H54 (cell line): ENCODE results near the gene BAZ1B.

ENCODE experiments used
- DNase-seq: peaks from one replicate; pipeline ENCODE4 v3.0.0; 2011; ENCODE audit warnings: low spot score, mixed read lengths; ENCODE audit not compliant: insufficient read length
- FAIRE-seq: peaks from 3 replicates; lab custom pipeline; 2011; peaks lifted over from hg19 to GRCh38; lab: Jason Lieb, UNC
- POLR2A ChIP-seq: IDR thresholded peaks from 2 replicates; pipeline ENCODE4 v1.6.1; 2011; ENCODE audit warnings: low read depth, mild to moderate bottlenecking, low read length

Gene BAZ1B

DNA sequence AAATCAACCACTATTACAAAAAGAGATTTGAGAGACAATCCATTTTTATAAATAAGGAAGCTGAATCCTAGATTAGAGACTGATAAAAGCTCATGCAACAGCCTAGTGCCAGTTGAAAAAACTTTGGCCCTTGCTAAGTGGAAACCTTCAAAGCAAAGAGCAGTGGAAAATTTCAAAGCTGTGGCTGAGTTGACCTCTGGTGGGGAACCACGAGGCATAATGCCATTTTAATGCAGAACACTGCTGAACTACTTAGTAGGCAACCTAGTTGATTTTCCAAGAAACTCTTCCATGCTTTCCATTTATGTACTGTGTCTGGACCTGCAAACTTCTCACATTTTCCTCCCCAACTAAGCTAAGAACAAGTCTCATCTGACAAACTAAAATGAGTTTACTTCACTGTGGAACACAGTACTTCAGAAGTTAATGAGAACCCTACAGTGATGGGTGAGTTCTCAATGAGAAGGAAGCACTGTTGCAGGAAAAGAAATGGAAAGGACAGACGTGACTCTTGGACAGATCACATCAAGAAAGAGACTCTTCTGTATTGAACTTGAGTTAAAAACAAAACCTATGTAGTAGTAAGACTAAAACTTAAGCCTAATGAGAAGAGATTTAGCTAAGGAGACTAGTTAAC lies 69.0 kb downstream of the BAZ1B start:
- DNase-seq (no peak), FAIRE-seq (no peak)
- no peak for TF ChIP-seq POLR2A

DNA sequence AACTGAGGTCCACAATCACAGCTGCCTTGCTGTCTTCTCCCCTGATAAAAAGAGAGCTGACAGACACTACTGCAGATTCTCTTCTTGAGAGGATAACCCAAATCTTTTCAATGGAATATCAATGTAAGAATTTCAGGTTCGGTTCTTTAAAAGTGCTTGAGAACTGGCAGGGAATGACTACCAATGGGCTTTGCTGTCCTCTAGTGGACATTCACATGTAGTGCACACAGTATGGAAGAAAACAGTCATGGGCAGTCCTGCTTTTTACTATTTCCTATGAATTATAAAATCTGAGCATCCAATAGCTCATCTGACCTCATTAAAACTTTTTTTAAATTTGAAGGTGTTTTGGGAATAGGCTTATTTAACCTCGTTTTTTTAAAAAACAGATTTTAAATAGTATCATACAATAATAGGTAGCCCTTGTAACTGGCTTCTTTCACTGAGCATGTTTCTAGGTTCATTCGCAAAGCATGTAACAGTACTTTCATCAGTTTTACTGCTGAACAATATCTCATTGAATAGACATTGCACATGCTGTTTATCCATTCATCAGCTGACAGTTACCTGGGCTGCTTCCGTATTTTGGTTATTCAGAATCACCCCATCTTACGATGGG lies 70.2 kb downstream of the BAZ1B start:
- FAIRE-seq (no peak), DNase-seq (no peak)

DNA sequence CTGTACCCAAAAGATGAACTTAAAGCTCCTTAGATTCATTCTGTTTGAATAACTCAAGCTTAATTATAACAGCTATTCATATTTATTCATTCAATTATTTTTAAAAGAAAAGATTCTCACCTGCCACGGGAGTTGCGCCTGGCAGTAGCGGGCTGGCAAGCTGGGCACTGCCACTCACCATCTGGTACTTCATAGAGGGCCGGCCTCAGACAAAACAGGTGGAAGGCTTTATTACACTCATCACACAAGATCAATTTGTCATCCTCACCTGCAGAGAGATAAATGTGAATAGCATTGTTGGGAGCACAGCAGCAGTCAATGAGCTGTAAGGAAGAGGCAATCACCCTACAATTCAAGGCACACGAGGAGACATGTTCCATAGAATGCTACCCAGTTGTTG lies 72.7 kb downstream of the BAZ1B start:
- no peak for TF ChIP-seq POLR2A
- FAIRE-seq (no peak), DNase-seq (no peak)

More for the DNA sequence above, 70.2 kb downstream of the BAZ1B start:
- TF ChIP-seq POLR2A: no peak

DNA sequence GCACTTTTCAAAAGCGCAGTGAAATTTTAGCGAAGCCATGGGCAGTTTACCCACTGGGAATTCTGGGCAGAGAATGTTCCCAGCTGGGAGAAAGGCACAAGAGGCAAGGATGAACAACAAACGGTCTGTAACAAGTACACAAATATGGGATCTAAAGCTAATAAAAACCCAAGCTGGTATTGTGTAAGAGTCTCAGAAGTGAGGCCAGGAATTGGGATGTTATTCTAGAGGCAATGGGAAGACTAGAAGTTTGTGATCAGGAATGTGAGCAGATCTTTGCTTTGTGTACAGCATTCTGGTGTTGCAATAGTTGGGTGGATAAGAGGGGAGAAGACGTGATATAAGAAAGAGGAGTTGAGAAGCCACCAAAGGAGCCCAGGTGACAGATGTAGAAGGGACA lies 73.5 kb downstream of the BAZ1B start:
- FAIRE-seq: no peak
- no peak for TF ChIP-seq POLR2A
- DNase-seq: no peak

DNA sequence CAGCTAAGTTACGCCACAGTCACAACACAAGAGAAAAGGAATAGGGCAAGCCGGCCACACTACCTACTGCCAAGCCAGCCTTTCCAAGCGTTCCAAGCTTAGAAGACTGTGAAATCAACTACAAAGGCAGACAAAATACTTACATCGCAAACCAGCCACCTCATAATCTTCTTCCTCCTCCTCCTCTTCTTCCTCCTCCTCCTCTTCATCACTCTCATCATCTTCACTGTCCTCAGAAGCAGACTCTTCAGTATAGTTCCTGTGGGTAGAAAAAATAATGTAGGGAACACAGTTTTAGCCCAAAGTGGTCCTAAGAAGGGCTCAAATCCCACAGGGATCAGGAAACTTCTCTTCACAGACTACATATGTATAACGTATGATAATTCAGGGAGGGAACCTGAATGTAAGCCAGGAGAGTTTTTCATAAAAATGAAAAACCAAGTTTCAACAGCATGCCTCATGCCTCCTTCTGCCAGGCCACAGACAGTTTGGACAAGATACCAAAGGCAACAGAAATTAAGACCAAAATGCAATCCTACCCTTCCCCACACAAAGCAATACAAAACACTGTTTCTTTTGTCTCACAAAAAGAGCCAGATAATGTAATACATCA lies 74.9 kb downstream of the BAZ1B start:
- no peak for TF ChIP-seq POLR2A
- no peak for DNase-seq
- no peak for FAIRE-seq

DNA sequence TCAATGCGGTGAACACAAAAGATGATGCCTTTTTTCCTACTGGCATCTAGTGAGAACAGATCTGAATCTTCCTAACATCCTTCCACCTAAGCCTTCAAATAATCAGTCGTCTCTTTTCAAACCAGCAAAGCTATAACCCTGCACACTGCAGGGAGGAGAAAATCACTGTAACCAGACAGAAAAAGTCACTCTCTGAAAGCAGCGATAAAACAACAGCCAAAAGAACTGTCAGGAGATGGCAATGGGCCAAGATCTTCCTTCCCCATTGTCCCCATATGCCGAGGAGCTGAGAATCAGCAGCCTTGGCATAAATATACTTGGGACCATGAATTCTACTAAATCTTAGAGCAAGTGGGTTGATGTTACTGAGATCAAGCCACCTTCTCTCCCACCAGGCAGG lies 75.4 kb downstream of the BAZ1B start:
- no peak for TF ChIP-seq POLR2A
- no peak for DNase-seq
- no peak for FAIRE-seq

DNA sequence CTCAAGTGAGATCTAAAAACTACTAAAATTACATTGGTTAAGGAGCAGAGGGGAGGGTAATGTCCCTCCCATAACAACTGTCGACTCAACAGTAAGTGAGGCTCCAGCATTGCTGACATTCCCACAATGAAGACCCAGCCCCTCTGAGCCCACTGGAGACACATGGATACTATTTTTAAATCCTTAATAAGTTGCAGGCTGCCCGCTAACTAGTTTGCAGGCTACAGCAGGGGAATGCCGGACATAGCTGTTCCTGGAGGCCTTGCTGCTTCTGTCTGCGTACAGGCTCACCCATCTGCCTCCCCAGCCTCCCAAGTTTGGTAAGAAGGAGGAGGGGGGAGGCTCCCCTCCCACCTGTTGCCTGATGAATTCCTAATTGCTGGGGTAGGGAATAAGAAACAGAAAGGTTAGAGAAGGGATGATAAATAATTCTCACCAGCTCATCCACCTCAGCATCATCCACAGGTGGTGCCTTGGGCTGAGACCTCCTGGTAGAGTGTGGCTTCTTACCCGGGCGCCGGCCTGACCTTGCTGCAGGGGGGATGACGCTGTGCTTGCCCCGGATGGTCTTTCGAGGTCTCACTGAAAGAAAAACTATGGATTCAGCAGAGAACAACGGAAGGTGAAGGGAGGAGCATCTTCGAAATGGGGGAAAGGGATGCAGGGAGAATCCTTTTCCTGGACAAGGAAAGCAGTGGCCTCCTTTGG lies 78.4 kb downstream of the BAZ1B start:
- TF ChIP-seq POLR2A: no peak
- FAIRE-seq: no peak

DNA sequence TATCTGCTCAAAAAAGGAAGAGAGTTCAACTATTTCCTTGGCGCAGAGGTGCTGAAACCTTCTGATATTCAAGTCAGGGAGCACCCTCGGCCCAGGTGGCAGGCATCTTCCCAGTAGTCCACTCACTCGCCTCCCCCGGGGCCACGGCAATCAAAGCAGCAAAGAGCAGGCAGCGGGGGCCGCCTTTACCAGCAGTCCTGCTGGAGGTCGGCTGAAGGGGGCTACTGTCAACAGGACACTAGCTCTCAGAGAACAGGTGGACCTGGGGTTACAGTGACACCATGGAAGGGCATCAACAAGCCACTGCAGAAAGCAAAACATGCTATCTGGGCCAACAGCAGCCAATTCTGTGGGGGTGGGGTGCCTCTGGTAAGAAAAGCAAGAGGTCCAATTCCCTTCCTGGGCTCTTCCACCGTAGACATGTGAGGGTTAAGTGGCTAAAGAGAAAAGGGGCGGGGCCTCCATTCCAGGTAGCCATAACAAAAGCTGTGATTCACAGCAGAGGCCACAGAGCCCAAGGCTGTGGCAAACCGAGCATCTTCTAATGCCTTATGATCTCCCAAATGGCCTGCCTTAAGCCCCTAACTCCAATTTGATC lies 79.1 kb downstream of the BAZ1B start:
- FAIRE-seq (no peak), DNase-seq (no peak)
- no peak for TF ChIP-seq POLR2A

More for the DNA sequence above, 78.4 kb downstream of the BAZ1B start:
- DNase-seq: no peak

DNA sequence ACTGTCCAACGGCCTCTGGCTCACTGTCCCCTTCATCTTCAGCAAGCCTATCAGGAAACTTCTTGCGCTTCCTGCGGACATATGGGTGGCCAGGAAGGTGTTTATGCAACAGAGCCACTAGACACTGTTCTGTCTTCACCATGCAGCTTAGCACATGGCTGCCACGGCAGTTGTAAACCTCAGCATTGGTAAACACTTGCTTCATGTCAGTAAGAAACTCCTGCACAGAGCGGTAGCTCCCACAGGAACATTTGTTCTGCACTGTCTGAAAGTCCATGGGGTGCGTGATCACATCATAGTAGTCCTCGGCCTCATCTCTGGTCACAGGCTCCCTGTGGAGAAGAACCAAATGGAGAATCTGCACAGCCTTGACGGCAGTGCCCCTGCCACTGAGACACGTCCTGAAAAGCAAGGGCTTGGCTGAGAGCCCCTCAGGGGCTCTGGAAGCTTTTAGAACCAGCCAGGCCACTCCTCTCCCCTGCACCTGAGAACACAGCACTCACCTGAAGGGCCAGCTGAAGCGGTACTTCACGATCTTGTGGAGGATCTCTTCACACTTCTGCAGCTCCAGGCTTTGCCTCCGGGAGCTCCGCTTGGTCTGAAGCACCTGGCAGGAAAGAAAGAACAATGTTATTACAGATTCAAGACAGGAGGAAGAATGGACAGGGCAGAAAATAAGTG lies 79.7 kb downstream of the BAZ1B start:
- no peak for DNase-seq
- FAIRE-seq: no peak
- TF ChIP-seq POLR2A: no peak

DNA sequence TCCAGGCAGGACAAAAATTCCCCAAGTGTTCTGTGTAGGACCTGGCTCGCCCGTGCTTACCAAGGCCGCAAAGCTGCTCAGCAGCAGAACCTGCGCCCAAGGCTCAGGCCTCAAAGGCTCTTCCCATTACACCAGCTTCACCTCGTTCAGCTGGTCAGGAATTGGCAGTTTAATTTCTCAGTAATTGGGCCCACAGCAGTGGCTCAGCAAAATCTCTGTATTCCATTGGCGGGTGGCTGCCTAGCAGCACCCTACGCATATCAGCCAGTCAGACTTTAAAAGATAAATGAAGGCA lies 82.7 kb downstream of the BAZ1B start:
- no peak for TF ChIP-seq POLR2A
- FAIRE-seq: no peak
- DNase-seq: no peak

DNA sequence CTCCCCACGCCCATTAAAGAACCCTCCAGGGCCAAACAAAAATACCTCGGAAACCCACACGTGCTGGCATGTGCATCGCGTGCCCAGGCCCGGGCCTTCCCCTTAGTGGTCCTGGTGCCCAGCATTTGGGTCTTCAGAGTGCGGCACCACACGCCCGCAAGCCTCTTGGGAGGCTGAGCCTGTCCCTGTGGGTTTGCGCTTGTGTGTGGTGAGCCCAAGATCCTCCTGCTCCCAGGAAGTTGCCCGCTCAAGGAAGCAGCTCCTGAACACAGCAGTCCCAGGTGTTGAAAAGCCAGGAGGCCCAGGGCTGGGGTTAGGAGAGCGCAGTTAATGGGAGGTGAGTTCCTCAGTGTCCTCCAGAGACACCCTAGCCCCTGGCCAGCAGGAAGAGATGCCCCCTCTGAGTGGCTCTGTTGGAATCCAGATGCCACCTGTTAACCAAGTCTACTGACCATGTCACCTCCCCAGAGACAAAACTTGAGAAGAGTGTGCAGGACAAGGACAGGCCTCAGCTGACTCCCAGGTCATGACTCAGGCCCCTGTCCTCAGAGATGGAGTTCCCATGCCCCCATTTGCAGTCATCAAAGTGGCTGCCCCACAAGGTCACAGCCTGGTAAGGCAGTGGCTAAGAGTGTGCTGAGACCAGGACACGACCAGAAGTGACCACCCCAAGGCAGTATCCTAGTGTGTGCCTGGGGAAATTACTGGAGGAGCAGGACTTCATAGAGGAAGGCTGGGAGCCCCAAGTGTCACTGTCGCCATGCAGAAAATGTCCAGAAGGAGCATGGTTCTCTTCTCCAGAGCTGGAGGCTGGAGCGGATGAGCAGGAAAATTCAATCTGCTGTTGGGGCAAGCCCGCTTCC lies 83.3 kb downstream of the BAZ1B start:
- DNase-seq (no peak), FAIRE-seq (no peak)
- no peak for TF ChIP-seq POLR2A

DNA sequence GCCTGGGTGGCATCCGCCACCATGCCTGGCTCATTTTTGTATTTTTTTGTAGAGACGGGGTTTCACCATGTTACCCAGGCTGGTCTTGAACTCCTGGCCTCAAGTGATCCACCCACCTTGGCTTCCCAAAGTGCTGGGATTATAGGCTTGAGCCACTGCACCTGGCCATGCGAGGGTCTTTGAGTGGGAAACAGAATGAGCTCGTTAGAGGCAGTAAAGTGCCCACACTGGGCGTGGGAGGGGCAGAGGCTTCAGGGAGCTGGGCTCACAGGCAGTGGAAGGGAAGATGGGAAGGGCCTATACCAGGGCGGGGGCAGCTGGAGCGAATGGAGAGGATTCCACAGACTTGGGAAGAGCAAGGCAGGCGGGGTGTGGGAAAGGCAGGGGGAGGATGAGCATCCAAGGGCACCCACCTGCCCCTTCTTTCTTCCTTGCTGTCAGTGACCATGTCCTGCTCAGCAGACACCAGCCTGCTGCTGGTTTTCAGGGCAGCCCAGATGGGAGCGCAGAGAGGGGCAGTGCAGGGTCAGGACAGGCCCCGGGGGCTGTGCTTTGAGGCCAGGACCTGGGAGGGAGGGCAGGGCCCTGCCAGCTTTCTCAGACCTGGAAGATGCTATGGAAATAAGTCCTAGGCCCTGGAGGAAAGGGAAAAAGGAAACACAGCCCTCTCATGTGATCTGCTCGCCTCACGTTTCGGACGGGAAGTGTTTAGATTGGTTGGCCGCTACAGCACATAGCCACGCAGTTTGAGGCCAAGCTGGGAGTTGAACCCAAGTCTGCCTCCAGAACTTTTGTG lies 84.3 kb downstream of the BAZ1B start:
- no peak for TF ChIP-seq POLR2A
- FAIRE-seq (no peak), DNase-seq (no peak)
